OCI-LY7 (cell line): ENCODE measurements around the gene AFF3.

ENCODE experiments used
- EZH2phosphoT487 ChIP-seq: fragments of 200-600 bp; sonication (generic); IDR thresholded peaks from 2 replicates; pipeline ENCODE4 v1.6.1; 2018; ENCODE audit warnings: low read depth, borderline replicate concordance, mild to moderate bottlenecking, mixed run types, antibody characterized with exemption, low read length, moderate library complexity, mixed read lengths
- TF ChIP-seq, protein P1 (sequence below): fragments of 200-600 bp; sonication (generic); conservative IDR thresholded peaks from 2 replicates; pipeline ENCODE4 v1.5.1; 2014; ENCODE audit warnings: mild to moderate bottlenecking, antibody characterized with exemption, low read length, moderate library complexity, mixed read lengths

GRCh38 chr2:100107440-100107839 is 35.0 kb downstream of the AFF3 start:
- TF ChIP-seq, protein P1, sequence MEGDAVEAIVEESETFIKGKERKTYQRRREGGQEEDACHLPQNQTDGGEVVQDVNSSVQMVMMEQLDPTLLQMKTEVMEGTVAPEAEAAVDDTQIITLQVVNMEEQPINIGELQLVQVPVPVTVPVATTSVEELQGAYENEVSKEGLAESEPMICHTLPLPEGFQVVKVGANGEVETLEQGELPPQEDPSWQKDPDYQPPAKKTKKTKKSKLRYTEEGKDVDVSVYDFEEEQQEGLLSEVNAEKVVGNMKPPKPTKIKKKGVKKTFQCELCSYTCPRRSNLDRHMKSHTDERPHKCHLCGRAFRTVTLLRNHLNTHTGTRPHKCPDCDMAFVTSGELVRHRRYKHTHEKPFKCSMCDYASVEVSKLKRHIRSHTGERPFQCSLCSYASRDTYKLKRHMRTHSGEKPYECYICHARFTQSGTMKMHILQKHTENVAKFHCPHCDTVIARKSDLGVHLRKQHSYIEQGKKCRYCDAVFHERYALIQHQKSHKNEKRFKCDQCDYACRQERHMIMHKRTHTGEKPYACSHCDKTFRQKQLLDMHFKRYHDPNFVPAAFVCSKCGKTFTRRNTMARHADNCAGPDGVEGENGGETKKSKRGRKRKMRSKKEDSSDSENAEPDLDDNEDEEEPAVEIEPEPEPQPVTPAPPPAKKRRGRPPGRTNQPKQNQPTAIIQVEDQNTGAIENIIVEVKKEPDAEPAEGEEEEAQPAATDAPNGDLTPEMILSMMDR: no peak
- TF ChIP-seq EZH2phosphoT487: no peak
